HG03280 (cell line): ENCODE results near the gene THUMPD3.
A peak's percentile ranks its signal among the peaks of the same experiment; 100 is the strongest.

Experiments
- ATAC-seq: cut with Tn5 transposase; IDR thresholded peaks from one replicate; pipeline ENCODE4 v1.9.1; 2021; ENCODE audit warnings: mild to moderate bottlenecking, moderate library complexity; ENCODE audit not compliant: unreplicated experiment

The THUMPD3 gene, protein sequence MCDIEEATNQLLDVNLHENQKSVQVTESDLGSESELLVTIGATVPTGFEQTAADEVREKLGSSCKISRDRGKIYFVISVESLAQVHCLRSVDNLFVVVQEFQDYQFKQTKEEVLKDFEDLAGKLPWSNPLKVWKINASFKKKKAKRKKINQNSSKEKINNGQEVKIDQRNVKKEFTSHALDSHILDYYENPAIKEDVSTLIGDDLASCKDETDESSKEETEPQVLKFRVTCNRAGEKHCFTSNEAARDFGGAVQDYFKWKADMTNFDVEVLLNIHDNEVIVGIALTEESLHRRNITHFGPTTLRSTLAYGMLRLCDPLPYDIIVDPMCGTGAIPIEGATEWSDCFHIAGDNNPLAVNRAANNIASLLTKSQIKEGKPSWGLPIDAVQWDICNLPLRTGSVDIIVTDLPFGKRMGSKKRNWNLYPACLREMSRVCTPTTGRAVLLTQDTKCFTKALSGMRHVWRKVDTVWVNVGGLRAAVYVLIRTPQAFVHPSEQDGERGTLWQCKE

DNA sequence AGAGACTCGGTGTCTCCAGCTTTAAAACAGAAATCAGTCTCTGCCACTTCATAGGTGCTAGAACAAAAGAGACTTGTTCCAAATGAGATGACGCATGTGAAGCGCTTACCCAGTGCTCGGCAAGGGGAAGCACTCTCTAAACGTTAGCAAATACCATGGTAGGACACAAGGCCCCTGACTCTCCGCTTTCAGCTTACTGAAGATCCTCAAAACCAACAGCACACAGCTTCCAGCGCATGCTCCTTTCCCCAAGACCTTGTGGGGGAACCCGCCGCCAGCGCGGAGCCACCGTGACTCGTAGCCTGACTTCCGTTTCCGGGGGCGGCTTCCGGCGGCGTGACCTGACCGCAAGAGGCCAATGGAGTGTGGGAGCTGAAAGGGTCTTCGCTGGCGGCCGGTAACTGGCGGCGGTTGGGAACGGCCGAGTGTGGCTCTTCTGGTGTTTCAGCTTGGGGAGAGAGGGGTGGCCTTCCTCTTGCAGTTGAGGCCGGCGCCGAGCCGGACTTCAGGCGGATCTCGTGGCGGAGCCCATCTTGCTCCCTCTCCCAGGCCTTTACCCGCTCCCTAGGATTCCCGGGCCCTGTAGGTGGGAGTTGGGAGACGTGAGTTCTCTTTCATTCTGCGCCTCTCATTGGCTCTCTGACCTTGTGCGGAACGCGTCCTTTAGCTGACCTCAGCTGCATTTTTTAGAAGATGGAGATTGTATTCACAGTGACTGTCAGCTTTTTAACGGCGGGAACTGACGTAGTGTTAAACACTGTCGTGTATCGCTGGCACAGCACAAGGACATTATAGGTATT is at the start of gene THUMPD3:
Gene THUMPD3 (plus strand): TSS at position 324 of the 800 bp plus-strand sequence. CDS start 2,015 bp downstream, outside the sequence.
- ATAC-seq: peak; percentile 97

DNA sequence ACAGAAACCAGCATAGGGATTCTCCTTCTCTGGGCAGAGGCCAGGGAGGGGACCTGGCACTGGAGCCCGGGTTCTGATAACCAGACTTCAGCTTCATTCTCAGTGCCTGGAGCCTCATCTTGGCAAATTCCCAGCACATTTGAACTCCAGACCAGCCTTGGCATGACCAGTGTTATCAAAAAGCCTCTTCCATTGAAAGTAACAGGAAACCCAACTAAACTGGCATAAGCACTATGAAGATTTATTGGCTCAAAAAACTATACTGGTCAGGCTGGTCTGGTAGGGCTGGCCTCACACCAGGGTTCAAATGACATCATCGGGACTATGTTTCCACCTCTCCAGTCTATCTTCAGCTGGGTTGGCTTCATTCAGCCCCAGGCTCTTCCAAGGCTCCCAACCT is 48.1 kb upstream of the THUMPD3 start:
- no peak for ATAC-seq

DNA sequence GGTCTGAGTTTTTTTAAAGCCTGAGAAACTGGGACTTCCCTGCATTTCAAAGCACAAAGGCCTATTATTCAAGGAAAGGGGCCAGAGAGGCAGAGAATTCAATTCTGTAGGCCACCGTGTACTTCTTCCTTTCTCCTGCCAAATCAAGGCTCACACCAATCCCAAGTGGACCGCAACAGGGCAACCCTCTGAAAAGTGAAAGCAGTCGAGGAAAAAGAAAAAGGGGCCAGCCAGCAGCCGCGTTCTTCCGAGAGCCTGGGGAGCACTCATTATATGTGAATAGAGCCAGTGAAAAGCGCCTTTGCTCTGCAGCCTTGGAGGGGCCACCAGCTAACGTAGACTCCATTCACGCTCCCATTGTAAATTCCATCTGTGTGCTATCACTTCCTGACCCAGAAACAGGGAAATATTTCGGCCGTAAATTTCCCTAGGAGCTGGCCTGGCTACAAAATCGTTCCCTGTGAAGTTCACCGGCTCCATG is 45.9 kb upstream of the THUMPD3 start:
- ATAC-seq: no peak

DNA sequence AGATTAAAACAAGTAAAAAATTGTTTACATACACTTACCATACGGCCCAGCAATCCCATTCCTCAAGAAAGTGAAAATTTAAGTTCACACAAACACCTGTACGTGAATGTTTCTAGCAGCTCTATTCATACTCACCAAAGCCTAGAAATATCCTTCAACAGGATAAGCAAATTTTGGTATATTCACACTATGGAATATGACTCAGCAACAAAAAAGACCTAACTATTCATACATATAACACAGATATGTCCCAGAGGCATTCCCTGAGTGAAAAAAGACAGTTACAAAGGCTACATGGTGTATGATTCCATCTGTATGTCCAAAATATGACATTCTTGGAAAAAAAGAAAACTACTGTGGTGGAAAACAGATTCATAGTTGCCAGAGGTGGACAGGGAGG is 40.1 kb upstream of the THUMPD3 start:
- ATAC-seq: no peak

DNA sequence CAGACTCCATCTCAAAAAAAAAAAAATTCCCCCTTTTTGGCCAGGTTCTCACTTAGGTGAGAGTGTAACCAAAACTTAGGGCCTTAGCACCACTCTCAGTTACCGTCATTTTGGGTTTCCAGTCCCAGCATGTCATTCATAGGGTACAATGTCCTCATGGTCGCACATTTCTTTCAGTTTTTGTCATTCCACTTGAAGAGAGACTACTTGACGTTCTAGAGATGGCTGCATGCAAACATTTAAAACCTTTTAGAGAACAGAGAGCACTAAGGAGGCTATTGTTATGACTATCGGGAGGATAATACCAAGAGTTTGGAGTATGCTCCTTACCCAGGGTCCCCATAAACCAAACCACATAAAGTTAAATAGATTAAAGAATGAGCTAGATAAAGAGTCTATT is 37.9 kb upstream of the THUMPD3 start:
- no peak for ATAC-seq

DNA sequence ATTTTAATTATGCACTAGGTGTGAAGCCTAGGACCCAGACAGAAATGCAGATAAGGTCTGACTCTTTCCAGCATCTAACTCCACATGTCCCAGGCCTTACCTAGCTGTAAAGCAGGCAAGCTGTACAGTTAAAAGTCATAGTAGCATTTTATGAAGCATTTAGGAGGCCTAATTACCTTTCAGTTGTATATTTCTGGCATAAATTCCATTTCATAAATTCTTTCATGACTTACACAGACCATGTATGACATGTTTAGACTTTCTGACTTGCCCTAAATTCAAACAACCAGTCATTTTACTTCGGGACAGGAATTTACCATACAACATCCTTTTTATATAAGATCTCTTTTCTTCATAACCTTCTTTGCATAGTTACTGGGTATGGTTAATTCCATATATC is 35.3 kb upstream of the THUMPD3 start:
- no peak for ATAC-seq

DNA sequence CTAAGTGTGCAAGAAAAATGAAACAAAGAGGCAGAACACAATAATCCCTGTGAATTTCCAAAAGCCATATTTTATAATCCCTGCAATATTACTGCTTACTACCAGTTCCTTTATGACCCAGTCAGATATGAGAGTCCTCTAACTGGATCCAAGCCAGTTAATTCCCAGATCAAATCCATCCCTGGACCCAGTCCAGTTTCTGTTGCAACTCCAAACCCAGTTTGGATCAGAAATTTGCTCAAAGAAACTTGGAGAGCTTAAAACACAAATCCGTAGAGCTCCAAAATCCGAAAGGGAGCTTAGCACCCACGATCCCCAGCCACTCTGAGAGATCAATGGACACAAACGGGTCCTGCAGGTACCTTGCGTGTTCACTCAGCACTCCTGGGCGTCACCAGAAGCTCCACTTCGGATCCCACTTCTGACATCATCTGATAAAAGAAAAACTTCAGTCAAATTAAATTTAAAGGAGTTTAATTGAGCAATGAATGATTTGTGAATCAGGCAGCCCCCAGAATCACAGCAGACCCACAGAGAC is 32.6 kb upstream of the THUMPD3 start:
- no peak for ATAC-seq

DNA sequence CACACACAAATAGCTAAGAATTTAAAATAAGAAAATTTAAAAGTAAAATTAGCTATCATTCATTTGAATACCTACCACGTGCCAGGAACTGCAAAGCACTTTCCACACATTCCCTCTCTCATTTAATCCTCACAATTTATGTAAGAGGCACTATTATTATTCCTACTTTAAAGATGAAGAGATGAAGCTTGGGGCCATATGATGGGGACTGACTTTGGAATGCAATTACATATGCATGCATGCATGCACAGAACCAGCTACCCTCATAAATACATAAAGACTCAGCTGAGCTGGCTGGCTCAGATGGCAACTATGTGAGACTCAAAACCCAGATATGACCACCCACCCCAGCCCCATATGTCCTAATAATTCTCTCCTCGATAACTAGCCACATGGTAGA is 31.7 kb upstream of the THUMPD3 start:
- ATAC-seq: no peak

DNA sequence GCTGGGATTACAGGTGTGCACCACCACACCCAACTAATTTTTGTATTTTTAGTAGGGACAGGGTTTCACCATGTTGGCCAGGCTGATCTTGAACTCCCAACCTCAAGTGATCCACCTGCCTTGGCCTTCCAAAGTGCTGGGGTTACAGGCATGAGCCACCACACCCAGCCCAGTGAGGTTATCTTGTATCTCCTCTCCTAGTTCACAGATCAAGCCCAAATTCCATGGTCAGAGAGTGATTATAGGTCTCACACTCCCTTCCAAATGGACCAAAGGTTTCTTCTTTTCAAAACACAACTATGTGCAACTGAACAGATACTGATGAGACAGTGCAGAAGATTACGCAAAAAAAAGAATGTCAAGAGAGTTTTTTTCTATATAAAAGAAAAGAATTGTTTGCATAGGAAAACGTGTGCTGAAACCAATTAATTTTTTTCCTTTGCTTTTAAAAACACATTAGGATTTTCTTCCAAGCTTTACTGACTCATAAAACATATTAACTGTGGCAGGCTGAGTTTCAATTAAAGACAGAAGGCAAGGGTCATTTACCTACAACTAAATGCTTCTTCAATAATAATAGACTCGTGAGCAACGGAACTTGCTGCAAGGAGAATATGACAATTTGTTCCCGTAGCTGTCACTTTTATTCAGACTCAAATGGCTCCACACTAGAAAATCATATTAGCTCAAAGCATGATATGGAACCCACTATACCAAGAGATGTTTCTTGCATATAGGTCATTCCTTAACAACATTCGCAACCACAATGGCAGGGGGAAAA is 30.4 kb upstream of the THUMPD3 start:
- ATAC-seq: no peak

DNA sequence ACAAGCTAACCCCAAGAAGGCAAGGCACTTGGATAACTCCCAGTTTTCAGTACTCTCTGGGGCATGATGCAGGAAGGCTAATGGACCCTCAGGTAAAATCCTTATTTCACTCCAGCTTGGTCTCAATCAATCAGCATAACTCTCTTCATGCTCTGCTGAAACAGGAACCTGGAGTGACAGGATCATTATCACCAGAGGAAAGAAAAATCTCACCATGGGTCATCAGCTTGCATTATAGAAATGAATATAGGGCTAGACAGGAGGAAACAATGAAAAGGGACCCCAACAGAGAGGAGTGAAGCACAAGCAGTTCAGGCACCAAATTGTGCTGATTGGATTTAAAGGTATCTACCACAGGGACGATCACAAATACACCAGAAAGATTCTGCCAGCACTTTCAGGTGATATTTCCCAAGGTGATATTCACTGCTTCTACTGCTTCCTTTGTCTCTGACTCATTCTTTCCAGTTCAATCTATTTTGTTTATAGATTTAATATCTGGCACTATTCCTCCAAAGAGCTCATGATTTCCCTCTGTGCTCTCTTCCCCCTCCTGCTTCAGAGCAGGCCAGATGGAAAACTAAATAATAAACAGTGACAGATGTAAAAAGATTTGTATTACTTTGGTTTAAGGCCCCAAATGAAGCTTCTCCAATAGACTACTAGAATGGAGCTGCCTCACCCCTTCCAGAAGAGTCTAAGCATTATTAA is 22.9 kb upstream of the THUMPD3 start:
- ATAC-seq: no peak

DNA sequence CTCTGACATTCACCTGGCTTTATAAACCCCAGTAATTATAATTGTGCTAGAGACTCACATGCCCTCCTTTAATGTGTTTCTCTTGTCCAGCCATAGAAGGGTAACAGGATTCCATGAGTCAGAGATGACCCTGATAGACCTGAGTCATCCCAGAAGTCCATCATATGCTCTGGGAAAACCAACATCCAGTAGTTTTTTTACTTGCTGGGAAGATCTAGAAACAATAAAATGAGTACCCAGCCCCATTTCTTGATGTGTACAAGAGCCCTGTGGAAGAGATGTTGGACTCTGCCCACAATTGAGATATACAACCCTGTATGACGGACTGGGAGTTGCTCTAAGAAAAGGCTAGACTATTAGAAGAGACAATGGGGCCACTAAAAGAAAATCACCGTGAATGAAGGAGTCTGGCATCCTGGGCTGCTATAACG is 22.4 kb upstream of the THUMPD3 start:
- ATAC-seq: no peak

DNA sequence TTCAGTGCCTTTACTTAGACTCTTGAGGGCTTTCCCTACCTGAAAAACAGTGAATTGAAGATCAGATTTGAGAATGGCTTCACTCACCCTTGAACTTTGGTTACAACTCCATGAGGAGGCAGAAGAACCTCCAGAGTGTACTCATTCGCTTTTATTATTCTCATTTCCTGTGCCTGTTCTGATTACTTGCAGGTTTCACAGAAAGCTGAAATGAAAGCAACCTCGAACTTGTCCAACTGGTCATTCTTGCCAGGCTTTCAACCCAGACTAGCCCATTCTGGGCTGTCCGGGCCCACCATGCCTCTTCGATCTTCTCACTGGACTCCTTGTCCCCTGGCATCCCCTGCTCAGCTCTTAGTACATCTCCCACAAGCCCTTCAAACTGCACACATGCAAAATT is 20.2 kb upstream of the THUMPD3 start:
- no peak for ATAC-seq

DNA sequence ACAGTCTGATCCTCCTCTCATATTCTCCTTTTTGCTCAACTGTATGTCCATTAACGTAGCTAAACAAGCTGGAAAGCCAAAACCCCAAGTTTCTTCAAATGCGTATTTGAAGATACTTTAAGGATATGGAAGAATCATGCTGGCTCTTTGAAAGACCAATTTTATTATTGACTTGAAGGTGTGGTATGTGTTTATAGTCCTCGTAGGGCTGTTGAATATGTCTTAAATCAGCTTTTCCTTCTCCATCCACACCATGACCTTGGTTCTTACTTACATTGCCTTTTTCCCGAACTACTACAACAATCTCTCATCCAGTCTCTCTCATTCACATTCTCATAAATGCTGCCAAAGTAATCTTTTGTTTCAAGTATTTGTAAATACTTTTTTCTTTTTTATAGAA is 19.7 kb upstream of the THUMPD3 start:
- no peak for ATAC-seq

DNA sequence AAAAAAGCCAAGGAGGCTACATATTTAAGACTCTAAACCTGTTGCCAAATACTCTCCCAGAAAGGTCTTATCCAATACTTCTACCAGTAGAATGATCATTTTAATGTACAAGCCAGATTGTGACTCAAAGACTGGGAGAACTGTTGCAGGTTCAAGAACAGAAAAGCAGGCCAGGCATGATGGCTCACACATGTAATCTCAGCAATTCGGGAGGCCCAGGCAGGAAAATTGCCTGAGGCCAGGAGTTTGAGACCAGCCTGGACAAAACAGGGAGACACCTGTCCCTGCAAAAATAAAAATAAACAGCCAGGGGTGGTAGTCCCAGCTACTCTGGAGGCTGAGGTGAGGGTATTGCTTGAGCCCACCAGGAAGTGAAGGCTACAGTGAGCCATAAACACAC is 17.8 kb upstream of the THUMPD3 start:
- no peak for ATAC-seq

DNA sequence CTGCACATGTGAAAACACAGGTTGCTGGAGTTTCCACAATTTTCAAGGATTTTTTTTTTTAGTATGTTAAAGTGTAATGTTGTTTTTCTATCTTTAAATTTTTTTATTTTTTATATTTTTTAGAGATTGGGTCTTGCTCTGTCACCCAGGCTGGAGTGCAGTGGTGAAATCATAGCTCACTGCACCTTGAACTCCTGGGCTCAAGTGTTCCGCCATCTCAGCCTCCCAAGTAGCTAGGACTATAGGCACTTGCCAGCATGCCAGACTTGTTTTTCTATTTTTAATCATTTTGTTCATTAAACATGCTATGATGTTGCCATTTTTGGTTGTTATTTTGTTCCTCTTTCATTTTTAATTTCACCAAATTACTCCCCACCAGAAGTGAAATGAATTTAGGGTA is 16.7 kb upstream of the THUMPD3 start:
- ATAC-seq: no peak

DNA sequence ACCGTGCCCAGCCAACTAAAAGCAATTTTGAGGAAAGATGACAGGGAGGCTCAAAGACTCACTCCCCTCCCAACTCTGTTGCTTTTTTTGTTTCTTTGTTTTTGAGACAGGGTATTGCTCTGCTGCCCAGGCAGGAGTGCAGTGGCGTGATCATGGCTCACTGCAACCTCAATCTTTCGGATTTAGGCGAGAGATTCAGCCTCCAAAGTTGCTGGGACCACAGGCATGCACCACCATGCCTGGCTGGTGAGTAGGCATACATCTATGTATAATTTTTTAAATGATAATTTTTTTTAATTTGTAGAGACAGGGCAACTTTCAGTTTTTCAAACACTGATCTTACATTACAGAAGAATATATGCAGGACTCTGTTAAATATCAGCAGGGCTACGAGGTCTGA is 15.8 kb upstream of the THUMPD3 start:
- ATAC-seq: no peak

DNA sequence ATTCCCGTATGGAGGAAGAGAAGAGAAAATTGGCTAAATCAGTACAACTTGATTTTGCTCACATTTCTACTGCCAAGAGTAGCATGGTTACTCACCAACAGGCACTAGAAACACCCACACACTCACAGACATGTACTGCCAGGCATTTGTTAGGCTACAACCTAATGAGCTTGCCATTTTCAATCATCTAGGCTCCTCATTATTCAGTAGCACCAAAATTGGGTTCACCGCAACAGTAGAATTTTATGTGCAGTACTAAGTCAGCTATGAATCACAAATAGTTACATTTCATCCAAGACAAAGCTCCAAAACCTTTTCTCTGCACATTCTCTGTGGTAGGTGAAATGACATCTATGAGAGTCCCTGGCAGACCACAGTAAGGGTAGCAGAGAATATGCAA is 15.0 kb upstream of the THUMPD3 start:
- ATAC-seq: no peak

DNA sequence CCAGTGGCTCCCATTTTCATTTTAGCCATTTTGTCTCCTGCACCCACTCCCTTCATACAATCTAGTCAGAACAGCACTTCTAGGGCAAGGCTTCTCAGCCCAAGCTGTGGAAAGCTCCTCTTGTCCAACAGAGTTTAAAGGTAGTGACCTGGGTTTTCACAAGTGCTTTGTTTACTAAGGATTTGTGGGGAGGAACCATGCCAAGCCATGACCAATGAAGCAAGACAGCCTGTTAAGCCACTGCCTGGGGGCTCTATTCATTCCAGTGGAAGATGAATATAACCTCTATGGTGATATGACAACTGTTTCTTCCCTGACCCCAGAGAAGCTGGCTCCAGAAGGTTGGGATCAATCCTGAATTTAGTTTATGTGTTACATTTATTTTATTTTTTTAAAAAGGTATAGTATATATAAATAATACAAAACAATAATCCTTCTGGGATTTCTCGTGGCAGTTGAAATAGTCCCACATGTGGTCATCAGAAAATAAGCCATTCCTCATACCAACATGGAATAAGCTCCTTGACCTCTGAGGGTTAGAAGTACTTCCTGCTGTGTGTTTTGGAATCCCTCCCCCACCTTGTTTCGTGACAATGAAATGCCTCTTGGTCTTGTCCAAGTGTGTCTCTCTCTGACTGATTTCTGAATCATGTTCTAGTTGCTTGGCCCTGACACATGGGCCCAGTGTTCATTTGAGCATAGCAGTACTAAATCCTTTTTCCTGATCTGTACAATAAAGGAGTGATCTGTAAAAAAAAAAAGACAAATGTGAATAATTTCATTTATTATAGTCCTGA is 13.3 kb upstream of the THUMPD3 start:
- no peak for ATAC-seq

DNA sequence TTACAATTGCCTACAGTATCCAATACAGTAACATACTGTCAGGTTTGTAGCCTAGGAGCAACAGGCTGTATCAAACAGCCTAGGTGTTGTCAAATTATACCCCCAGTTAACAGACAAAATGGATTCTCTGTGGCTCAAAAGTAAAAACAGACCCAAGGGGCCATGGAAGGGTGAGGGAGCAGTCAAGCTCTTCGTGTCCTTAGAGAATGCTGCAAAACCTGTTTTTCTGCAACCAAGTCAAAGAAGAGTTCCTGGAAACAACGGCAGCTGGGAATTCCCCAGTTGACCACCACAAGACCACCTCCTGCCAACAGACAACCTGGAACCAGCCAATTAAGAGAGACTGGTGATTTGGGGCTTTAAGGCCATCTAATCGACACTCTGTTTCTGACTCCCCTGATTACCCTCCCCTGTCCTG is 11.1 kb upstream of the THUMPD3 start:
- ATAC-seq: no peak
